ENCODE measurements around the gene TMEM178A.

The TMEM178A gene

GRCh38 chr2:39728941-39729351 is 63.2 kb downstream of the TMEM178A start:
- Histone ChIP-seq H3K36me3 (ENCODE audit: insufficient read depth, low read length) (peaks cover 4% of the 10 kb centered on the region; the same call in 1 of the 2 replicates), H3K4me3 (no peak overlapping the region), H3K9ac (ENCODE audit: insufficient read length) (no peak overlapping the region), H3K27ac (no peak overlapping the region), H3K9me3 (ENCODE audit: low read depth, low read length) (no peaks in the 10 kb centered on the region)
- TF ChIP-seq EZH2 (IDR thresholded peaks at IDR 0.05): no peak
- no peak for TF ChIP-seq FOXP2 (optimal IDR thresholded peaks at IDR 0.05; ENCODE audit: control extremely low read depth, extremely low read length, insufficient read depth)
- TF ChIP-seq POLR2AphosphoS5 (IDR thresholded peaks at IDR 0.05; ENCODE audit: borderline replicate concordance, low read depth, low read length): no peak
- DNase-seq (ENCODE audit: low read depth, low spot score): no peak

GRCh38 chr2:39730276-39730675 is 64.6 kb downstream of the TMEM178A start:
- H3K4me3 ChIP-seq: no peak overlapping the region
- no peaks in the 10 kb centered on the region for H3K9me3 ChIP-seq (ENCODE audit: low read depth, low read length)
- peaks cover 17% of the 10 kb centered on the region for H3K36me3 ChIP-seq (ENCODE audit: insufficient read depth, low read length)
- no peak overlapping the region for H3K27ac ChIP-seq
- no peak for TF ChIP-seq POLR2AphosphoS5 (IDR thresholded peaks at IDR 0.05; ENCODE audit: borderline replicate concordance, low read depth, low read length)
- no peak for TF ChIP-seq EZH2 (IDR thresholded peaks at IDR 0.05)
- TF ChIP-seq FOXP2 (optimal IDR thresholded peaks at IDR 0.05; ENCODE audit: control extremely low read depth, extremely low read length, insufficient read depth): no peak
- H3K9ac ChIP-seq (ENCODE audit: insufficient read length): no peak overlapping the region
- no peak for DNase-seq (ENCODE audit: low read depth, low spot score)

GRCh38 chr2:39730685-39731302 is 65.1 kb downstream of the TMEM178A start:
- TF ChIP-seq EZH2 (IDR thresholded peaks at IDR 0.05): no peak
- no peak for TF ChIP-seq POLR2AphosphoS5 (IDR thresholded peaks at IDR 0.05; ENCODE audit: borderline replicate concordance, low read depth, low read length)
- no peak for TF ChIP-seq FOXP2 (optimal IDR thresholded peaks at IDR 0.05; ENCODE audit: control extremely low read depth, extremely low read length, insufficient read depth)
- no peak for DNase-seq (ENCODE audit: low read depth, low spot score)
- Histone ChIP-seq H3K27ac (no peak overlapping the region), H3K9me3 (ENCODE audit: low read depth, low read length) (no peaks in the 10 kb centered on the region), H3K36me3 (ENCODE audit: insufficient read depth, low read length) (peaks cover 22% of the 10 kb centered on the region), H3K9ac (ENCODE audit: insufficient read length) (no peak overlapping the region), H3K4me3 (no peak overlapping the region)

DNA sequence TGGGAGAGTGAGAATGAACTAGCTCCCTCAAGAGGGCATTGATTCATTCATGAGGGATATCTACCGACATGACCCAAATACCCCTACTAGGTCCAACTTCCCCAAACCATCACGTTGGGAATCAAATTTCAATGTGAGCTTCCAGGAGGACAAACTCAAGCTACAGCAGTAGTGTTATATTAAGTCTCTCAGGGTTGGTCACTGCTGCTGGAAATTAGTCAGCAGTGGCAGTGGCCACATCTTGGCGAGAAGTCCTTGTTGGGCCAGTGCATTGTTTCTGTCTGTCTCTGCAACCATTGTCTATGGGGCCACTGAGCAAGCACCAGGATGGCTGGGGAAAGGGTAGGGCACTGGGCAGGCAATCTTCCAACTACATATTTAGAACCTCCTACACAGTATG is 65.8 kb downstream of the TMEM178A start:
- Histone ChIP-seq H3K36me3 (ENCODE audit: insufficient read depth, low read length) (peaks cover 29% of the 10 kb centered on the region), H3K9me3 (ENCODE audit: low read depth, low read length) (no peaks in the 10 kb centered on the region), H3K4me3 (no peak overlapping the region), H3K27ac (no peak overlapping the region), H3K9ac (ENCODE audit: insufficient read length) (no peak overlapping the region)
- no peak for DNase-seq (ENCODE audit: low read depth, low spot score)
- TF ChIP-seq FOXP2 (optimal IDR thresholded peaks at IDR 0.05; ENCODE audit: control extremely low read depth, extremely low read length, insufficient read depth) (no peak), POLR2AphosphoS5 (IDR thresholded peaks at IDR 0.05; ENCODE audit: borderline replicate concordance, low read depth, low read length) (no peak), EZH2 (IDR thresholded peaks at IDR 0.05) (no peak)

- Histone ChIP-seq H3K9ac (ENCODE audit: insufficient read length) (no peak overlapping the region), H3K27ac (no peak overlapping the region), H3K9me3 (ENCODE audit: low read depth, low read length) (no peaks in the 10 kb centered on the region), H3K4me3 (no peak overlapping the region), H3K36me3 (ENCODE audit: insufficient read depth, low read length) (peaks cover 38% of the 10 kb centered on the region)
- no peak for TF ChIP-seq EZH2 (IDR thresholded peaks at IDR 0.05)
- no peak for TF ChIP-seq FOXP2 (optimal IDR thresholded peaks at IDR 0.05; ENCODE audit: control extremely low read depth, extremely low read length, insufficient read depth)
- no peak for TF ChIP-seq POLR2AphosphoS5 (IDR thresholded peaks at IDR 0.05; ENCODE audit: borderline replicate concordance, low read depth, low read length)
- no peak for DNase-seq (ENCODE audit: low read depth, low spot score)
Measured at GRCh38 chr2:39732482-39732881, 66.8 kb downstream of the TMEM178A start.

DNA sequence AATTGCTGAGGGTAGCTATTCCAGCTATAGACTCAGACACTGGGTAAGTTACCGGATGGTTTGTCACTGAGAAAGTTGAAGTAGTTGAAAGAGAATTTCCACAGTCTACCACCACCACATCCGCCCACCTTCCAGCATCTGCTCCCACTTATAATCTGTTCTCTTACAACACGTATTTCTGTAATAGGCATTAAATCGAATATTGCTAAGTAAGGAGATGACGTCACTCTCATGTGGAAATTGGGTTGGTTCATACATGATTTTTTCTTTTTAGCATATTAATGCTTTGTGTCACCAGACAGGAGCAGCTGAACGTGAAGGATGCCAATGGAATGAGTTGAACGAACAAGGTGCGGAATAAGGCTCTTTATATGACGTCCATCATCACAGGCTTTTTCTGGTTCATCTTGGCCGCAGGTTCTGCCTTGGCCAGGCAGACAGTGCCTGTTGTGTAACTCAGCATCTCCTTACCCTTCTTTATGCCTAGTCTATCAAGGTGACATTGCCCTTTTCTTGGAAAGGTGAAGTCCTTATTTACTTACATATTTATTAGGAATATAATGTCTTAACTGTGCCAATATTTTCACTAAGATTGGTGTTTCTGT is 67.5 kb downstream of the TMEM178A start:
- no peaks in the 10 kb centered on the region for H3K9me3 ChIP-seq (ENCODE audit: low read depth, low read length)
- DNase-seq (ENCODE audit: low read depth, low spot score): no peak

DNA sequence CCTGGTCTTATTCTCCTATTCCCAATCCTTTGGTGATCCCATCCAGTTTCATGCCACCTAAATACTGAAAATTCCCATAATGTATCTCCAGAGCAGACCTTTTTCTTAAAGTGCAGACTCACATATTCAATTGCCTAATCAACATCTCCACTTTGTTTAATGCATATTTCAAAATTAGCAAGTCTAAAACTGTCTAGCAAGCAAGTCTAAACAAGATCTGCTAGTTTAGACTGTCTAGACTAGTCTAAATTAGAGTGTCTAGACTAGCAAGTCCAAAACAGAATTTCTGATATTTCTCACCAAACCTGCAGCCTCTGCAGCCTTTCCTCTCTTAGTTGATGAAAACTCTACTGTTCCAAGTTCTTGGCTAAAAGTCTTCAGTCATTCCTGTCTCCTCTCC is 68.7 kb downstream of the TMEM178A start:
- Histone ChIP-seq H3K27ac (no peak overlapping the region), H3K9me3 (ENCODE audit: low read depth, low read length) (no peaks in the 10 kb centered on the region), H3K9ac (ENCODE audit: insufficient read length) (no peak overlapping the region), H3K4me3 (no peak overlapping the region), H3K36me3 (ENCODE audit: insufficient read depth, low read length) (peaks cover 53% of the 10 kb centered on the region)
- TF ChIP-seq FOXP2 (optimal IDR thresholded peaks at IDR 0.05; ENCODE audit: control extremely low read depth, extremely low read length, insufficient read depth): no peak
- no peak for DNase-seq (ENCODE audit: low read depth, low spot score)

More for the DNA sequence above, 67.5 kb downstream of the TMEM178A start:
- Histone ChIP-seq H3K9ac (ENCODE audit: insufficient read length) (no peak overlapping the region), H3K4me3 (no peak overlapping the region), H3K36me3 (ENCODE audit: insufficient read depth, low read length) (peaks cover 44% of the 10 kb centered on the region), H3K27ac (no peak overlapping the region)
- no peak for TF ChIP-seq EZH2 (IDR thresholded peaks at IDR 0.05)
- 0 out of 2 replicates have a peak, but pooled peaks have one; percentile 6 for TF ChIP-seq POLR2AphosphoS5 (IDR thresholded peaks at IDR 0.05; ENCODE audit: borderline replicate concordance, low read depth, low read length)
- TF ChIP-seq FOXP2 (optimal IDR thresholded peaks at IDR 0.05; ENCODE audit: control extremely low read depth, extremely low read length, insufficient read depth): no peak

GRCh38 chr2:39735648-39736047 is 69.9 kb downstream of the TMEM178A start:
- Histone ChIP-seq H3K27ac (no peak overlapping the region), H3K4me3 (no peak overlapping the region), H3K36me3 (ENCODE audit: insufficient read depth, low read length) (peaks cover 65% of the 10 kb centered on the region), H3K9me3 (ENCODE audit: low read depth, low read length) (no peaks in the 10 kb centered on the region), H3K9ac (ENCODE audit: insufficient read length) (no peak overlapping the region)
- TF ChIP-seq FOXP2 (optimal IDR thresholded peaks at IDR 0.05; ENCODE audit: control extremely low read depth, extremely low read length, insufficient read depth) (no peak), POLR2AphosphoS5 (IDR thresholded peaks at IDR 0.05; ENCODE audit: borderline replicate concordance, low read depth, low read length) (no peak), EZH2 (IDR thresholded peaks at IDR 0.05) (no peak)
- no peak for DNase-seq (ENCODE audit: low read depth, low spot score)

Measured in SK-N-MC (cell line).